HG03432 (cell line): ENCODE results near the gene ZNRF1.
"Not testable (repeated sequence)": the region's sequence is repeated elsewhere in the genome, so short reads cannot be mapped to it uniquely, and the experiment has no call there.

ENCODE experiments used
- ATAC-seq: cut with Tn5 transposase; IDR thresholded peaks from one replicate; pipeline ENCODE4 v1.9.1; 2021; ENCODE audit warnings: mild to moderate bottlenecking, moderate library complexity; ENCODE audit not compliant: unreplicated experiment

ZNRF1 gene

GRCh38 chr16:75074920-75075687, 76.3 kb downstream of the ZNRF1 start:
- ATAC-seq, result peak; percentile 97

- peak; percentile 2 for ATAC-seq
Observed at GRCh38 chr16:75075688-75076268, 77.0 kb downstream of the ZNRF1 start.

- ATAC-seq, result no peak
Observed at GRCh38 chr16:75078886-75079285, 80.1 kb downstream of the ZNRF1 start.

GRCh38 chr16:75079346-75079926, 80.6 kb downstream of the ZNRF1 start:
- ATAC-seq, result no peak

GRCh38 chr16:75080205-75081029, 81.6 kb downstream of the ZNRF1 start:
- no peak for ATAC-seq

- peak; percentile 38 for ATAC-seq
Observed at GRCh38 chr16:75081179-75081859, 82.5 kb downstream of the ZNRF1 start.

GRCh38 chr16:75083813-75084212, 85.0 kb downstream of the ZNRF1 start:
- no peak for ATAC-seq

- no peak for ATAC-seq
Observed at GRCh38 chr16:75085556-75085955, 86.7 kb downstream of the ZNRF1 start.

GRCh38 chr16:75086281-75086680, 87.5 kb downstream of the ZNRF1 start:
- no peak for ATAC-seq

- no peak for ATAC-seq
Observed at GRCh38 chr16:75086688-75087374, 88.0 kb downstream of the ZNRF1 start.

GRCh38 chr16:75087375-75087979, 88.7 kb downstream of the ZNRF1 start:
- no peak for ATAC-seq

GRCh38 chr16:75088216-75088615, 89.4 kb downstream of the ZNRF1 start:
- no peak for ATAC-seq

GRCh38 chr16:75088934-75089333, 90.1 kb downstream of the ZNRF1 start:
- ATAC-seq, result no peak

GRCh38 chr16:75089486-75090202, 90.8 kb downstream of the ZNRF1 start:
- ATAC-seq, result no peak

GRCh38 chr16:75090899-75091298, 92.1 kb downstream of the ZNRF1 start:
- not testable (repeated sequence) for ATAC-seq

- not testable (repeated sequence) for ATAC-seq
Observed at GRCh38 chr16:75091619-75092018, 92.8 kb downstream of the ZNRF1 start.

GRCh38 chr16:75092777-75093176, 94.0 kb downstream of the ZNRF1 start:
- no peak for ATAC-seq

- ATAC-seq, result no peak
Observed at GRCh38 chr16:75093598-75094540, 95.0 kb downstream of the ZNRF1 start.
